ENCODE results near the gene AUTS2.

The AUTS2 gene

GRCh38 chr7:69994218-69994617 is 395.9 kb downstream of the AUTS2 start:
- no peak for DNase-seq (ENCODE audit: low spot score)

- DNase-seq (ENCODE audit: low spot score): no peak
Observed at GRCh38 chr7:69994886-69995542, 396.7 kb downstream of the AUTS2 start.

- DNase-seq (ENCODE audit: low spot score): no peak
Observed at GRCh38 chr7:69996121-69996520, 397.8 kb downstream of the AUTS2 start.

DNA sequence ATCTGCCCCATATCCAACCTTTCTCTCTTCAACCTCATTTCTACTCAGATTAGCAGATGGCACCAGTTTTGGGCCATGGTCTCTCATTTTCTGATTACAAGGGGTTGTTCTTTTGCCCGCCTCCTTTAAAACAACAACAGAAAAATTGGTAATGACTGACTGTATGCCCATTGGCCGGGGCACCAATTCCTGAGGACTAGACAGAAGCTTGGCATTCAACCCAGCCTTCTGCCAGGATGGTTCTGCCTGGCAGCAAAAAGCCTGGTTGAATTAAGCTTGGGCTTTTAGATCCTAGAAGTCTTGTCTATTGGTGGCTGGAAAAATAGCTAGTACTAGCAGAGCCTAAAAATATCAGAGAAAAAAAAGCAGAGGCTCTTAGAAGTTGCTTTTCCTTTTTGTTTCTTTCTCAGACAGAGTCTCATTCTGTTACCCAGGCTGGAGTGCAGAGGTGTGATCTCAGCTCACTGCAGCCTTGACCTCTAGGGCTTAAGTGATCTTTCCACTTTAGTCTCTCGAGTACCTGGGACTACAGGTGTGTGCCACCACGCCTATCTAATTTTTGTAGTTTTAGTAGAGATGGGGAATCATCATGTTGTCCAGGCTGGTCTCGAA is 402.6 kb downstream of the AUTS2 start:
- DNase-seq (ENCODE audit: low spot score): no peak

- no peak for DNase-seq (ENCODE audit: low spot score)
Observed at GRCh38 chr7:70005480-70005879, 407.2 kb downstream of the AUTS2 start.

DNA sequence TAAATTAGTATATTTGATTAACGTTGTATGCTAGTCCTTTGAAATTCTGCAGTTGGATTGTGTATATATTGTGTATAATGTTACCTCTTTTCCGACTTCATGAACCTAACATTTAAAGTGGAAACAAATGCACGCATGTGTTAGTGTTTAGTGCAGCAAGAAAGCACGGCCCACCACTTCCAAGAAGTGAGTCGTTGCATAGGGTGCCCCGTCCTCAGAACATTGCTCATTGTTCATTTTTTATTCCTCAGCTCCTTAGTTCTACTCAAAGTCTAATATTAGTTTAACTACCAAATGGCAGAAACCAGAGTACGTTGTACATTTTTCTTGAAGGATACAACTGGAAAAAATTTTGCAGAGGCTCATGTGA is 407.6 kb downstream of the AUTS2 start:
- no peak for DNase-seq (ENCODE audit: low spot score)

GRCh38 chr7:70006261-70006920 is 408.1 kb downstream of the AUTS2 start:
- no peak for DNase-seq (ENCODE audit: low spot score)

- no peak for DNase-seq (ENCODE audit: low spot score)
Observed at GRCh38 chr7:70008466-70008865, 410.2 kb downstream of the AUTS2 start.

- no peak for DNase-seq (ENCODE audit: low spot score)
Observed at GRCh38 chr7:70014472-70015177, 416.4 kb downstream of the AUTS2 start.

- no peak for DNase-seq (ENCODE audit: low spot score)
Observed at GRCh38 chr7:70015353-70015752, 417.1 kb downstream of the AUTS2 start.

- DNase-seq (ENCODE audit: low spot score): no peak
Observed at GRCh38 chr7:70016044-70016770, 417.9 kb downstream of the AUTS2 start.

- no peak for DNase-seq (ENCODE audit: low spot score)
Observed at GRCh38 chr7:70017357-70017756, 419.1 kb downstream of the AUTS2 start.

GRCh38 chr7:70018700-70019099 is 420.4 kb downstream of the AUTS2 start:
- no peak for DNase-seq (ENCODE audit: low spot score)

DNA sequence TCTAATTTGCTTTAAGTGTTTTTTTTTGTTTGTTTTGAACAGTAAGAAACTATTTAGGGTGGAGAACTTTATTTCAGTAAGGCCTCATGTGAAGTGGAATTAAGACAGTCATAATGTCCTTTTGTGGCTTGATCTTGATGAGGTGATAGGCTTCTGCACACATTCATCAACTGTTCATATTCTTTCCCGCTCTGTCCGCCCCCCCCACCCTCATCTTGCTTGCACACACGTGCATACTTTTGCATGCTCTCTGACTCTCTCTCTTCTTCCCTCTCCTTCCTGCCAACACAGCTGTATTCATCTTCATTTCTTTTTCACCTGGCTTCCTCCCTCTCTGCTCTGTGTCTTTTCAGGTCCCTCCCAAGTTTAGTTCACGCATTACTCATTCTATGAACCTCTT is 429.6 kb downstream of the AUTS2 start:
- no peak for DNase-seq (ENCODE audit: low spot score)

- DNase-seq (ENCODE audit: low spot score): no peak
Observed at GRCh38 chr7:70028620-70029019, 430.3 kb downstream of the AUTS2 start.

- DNase-seq (ENCODE audit: low spot score): no peak
Observed at GRCh38 chr7:70029993-70030392, 431.7 kb downstream of the AUTS2 start.

DNA sequence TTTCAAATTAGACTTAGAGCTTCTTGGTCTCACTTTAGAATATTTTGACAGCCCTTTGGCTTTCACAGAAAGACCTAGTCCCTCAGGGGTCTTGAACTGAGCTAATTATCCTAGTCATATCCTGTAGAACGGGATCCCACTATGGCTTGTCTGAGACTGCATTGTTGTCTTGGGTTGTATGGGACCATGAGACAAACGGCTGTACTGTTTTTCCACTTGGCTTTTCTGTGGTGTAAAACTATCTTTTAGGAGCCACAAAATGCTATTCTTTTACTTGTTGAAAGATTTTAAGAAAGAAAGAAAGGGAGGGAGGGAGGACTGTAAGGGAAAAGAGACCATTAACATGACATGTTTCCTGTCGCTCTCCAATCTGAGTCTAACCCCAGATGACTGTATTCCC is 432.5 kb downstream of the AUTS2 start:
- DNase-seq (ENCODE audit: low spot score): peak; percentile 6

DNA sequence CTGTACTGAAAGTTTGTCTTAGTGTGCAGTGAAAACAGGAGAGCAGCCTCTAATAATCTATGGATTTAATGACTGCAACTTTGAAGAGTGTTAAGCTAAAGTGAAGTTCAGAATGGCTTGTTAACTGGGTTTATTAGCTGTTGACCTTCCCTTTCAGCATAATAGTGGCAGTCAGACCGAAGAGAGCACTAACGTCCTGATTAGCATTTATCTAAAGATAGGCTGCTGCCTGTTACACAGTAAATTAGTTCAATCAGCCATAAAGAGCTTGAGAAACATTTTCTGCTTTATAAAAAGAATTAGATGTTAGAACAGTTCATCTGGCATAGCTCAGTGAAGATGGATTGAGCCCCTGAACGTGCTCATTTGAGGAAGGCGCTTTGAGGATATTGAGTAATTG is 433.0 kb downstream of the AUTS2 start:
- DNase-seq (ENCODE audit: low spot score): no peak

DNA sequence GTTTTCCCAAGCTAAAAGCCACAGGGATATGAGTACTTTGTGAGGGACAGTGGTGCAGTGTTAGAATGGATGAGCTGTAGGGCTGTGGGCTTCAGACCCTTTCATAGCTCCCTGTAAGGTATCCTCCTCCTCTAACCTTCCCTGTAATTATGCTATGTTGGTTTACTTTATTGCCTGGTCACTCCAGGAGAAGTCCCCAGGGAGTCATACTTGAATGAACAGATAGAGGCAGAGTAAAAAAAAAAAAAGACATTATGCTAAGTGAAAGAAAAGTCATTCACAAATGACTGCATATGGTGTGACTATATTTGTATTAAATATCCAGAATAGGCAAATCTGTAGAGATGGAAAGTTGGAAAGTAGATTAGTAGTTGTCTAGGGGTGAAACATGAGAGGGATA is 434.4 kb downstream of the AUTS2 start:
- no peak for DNase-seq (ENCODE audit: low spot score)

DNA sequence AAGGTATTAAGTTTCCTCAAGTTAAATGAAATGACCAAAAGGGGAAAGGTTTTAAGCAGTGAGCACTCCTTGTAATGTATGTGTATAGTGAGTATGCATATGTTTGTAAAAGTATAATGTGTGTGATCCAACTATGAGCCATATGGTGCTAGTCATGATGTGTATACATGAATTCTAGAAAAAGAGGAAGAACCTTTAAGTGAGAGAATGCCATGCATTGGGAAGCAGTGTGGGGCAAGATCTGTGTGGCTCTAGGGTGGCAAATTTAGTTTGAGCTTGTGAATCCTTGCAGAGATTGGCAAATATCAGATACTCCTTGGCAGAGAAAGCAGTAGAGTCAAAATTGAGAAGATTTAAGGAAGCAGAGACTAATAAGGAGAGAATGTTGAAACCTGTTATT is 435.0 kb downstream of the AUTS2 start:
- DNase-seq (ENCODE audit: low spot score): no peak

GRCh38 chr7:70034999-70035398 is 436.7 kb downstream of the AUTS2 start:
- DNase-seq (ENCODE audit: low spot score): no peak

DNA sequence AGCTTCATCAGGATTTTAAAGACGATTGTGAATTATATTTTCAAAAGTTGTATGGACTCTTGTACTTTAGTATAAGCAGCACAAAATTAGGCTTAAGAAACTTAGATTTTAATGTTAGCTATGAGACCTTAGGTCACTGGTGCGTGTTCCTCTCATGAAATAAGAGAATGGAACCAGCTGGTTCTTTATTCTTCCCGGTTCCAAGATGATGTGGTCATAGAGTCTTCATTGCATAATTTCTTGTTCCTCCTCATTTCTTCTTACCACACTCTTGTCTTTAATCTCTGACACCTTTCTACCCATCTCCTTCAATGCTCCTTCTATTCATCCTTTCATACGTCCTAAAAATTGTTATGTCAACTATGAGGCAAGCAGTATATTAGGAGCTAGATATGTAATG is 437.2 kb downstream of the AUTS2 start:
- no peak for DNase-seq (ENCODE audit: low spot score)

Measured in COLO829 (cell line).